Esophagus (tissue), 2 donors: ENCODE measurements around the gene TXNL4A. TPM values are rescaled to one million over a fixed set of nuclear protein-coding genes. Genes with fewer than 3 reads are reported as not detected.

Source experiments
- H3K27ac ChIP-seq, 2 donors: one replicate each; pipeline ENCODE4 v1.5.1; 2013; ENCODE audit warnings: low read depth in 2 of 2, mild to moderate bottlenecking in 2 of 2, inconsistent platforms in 1 of 2, low read length in 1 of 2, moderate library complexity in 1 of 2
- H3K27me3 ChIP-seq, 2 donors: one replicate each; pipeline ENCODE4 v1.6.1; 2013; ENCODE audit warnings: low read length in 2 of 2, control low read depth in 1 of 2, mild to moderate bottlenecking in 1 of 2; ENCODE audit not compliant: insufficient read depth in 2 of 2, control insufficient read depth in 1 of 2
- H3K36me3 ChIP-seq, 2 donors: one replicate each; pipeline ENCODE4 v1.6.1; 2013; ENCODE audit warnings: low read length in 1 of 2; ENCODE audit not compliant: control insufficient read depth in 2 of 2, insufficient read depth in 2 of 2
- H3K4me1 ChIP-seq, 2 donors: one replicate each; pipeline ENCODE4 v1.6.1; 2013; ENCODE audit warnings: low read length in 1 of 2; ENCODE audit not compliant: control insufficient read depth in 2 of 2, insufficient read depth in 2 of 2
- H3K4me3 ChIP-seq, 2 donors: one replicate each; pipeline ENCODE4 v1.5.1; 2013; ENCODE audit warnings: low read length in 2 of 2, mild to moderate bottlenecking in 2 of 2, low read depth in 1 of 2, moderate library complexity in 1 of 2
- H3K9me3 ChIP-seq, 2 donors: one replicate each; pipeline ENCODE4 v1.6.1; 2013; ENCODE audit warnings: mild to moderate bottlenecking in 2 of 2, low read depth in 1 of 2, low read length in 1 of 2, moderate library complexity in 1 of 2; ENCODE audit not compliant: control insufficient read depth in 2 of 2, insufficient read depth in 1 of 2
- WGBS, 2 donors: extraction: QIAGEN DNeasy Blood & Tissue Kit; methylation state at CpG; one replicate each; pipeline ENCODE4 v1.1.7; 2013; 5-methylcytosine and 5-hydroxymethylcytosine counted together
- polyA plus RNA-seq, 2 donors: library from polyadenylated mRNA; stranded (reverse); fragments of 200-250 nt; gene quantifications; one replicate each; pipeline ENCODE4 v1.2.3, GENCODE V29; 2013
- donor health status: healthy with polysubstance abuse.
- donor health status: Bipolar disorder and iron deficiency.

TXNL4A gene
- polyA plus RNA-seq, 2 donors: 65.2 to 66.7 TPM

GRCh38 chr18:79940814-79941472 is 47.4 kb downstream of the TXNL4A start:
- no peaks in the 10 kb centered on the region for H3K27me3 ChIP-seq
- peak overlapping the region; percentile 13 to 26 for H3K27ac ChIP-seq
- H3K4me1 ChIP-seq: peaks cover 6 to 38% of the 10 kb centered on the region in 2 donors
- peaks cover 0 to 1% of the 10 kb centered on the region in 2 donors for H3K9me3 ChIP-seq
- peaks cover 2 to 41% of the 10 kb centered on the region in 2 donors for H3K36me3 ChIP-seq
- 84 to 90% methylated on average over 17 of the region's 17 CpGs for WGBS, 2 donors
- no peak overlapping the region for H3K4me3 ChIP-seq

- H3K4me3 ChIP-seq: no peak overlapping the region
- no peaks in the 10 kb centered on the region for H3K27me3 ChIP-seq
- 76 to 88% methylated on average over 18 of the region's 18 CpGs for WGBS, 2 donors
- H3K9me3 ChIP-seq: peaks cover 0 to 8% of the 10 kb centered on the region in 2 donors
- H3K27ac ChIP-seq: peak overlapping the region; percentile 13 to 50
- H3K4me1 ChIP-seq: peaks cover 3 to 34% of the 10 kb centered on the region in 2 donors
- peaks cover 2 to 43% of the 10 kb centered on the region in 2 donors for H3K36me3 ChIP-seq
These were observed 48.1 kb downstream of the TXNL4A start for GRCh38 chr18:79940126-79940813.

GRCh38 chr18:79939096-79939495 is 49.3 kb downstream of the TXNL4A start:
- peaks cover 0 to 24% of the 10 kb centered on the region in 2 donors for H3K4me1 ChIP-seq
- H3K27me3 ChIP-seq: no peaks in the 10 kb centered on the region
- H3K9me3 ChIP-seq: peaks cover 0 to 13% of the 10 kb centered on the region in 2 donors
- H3K4me3 ChIP-seq: no peak overlapping the region
- WGBS, 2 donors: 48 to 55% methylated on average over 5 of the region's 5 CpGs
- H3K27ac ChIP-seq: no peak overlapping the region
- H3K36me3 ChIP-seq: peaks cover 2 to 50% of the 10 kb centered on the region in 2 donors

- no peaks in the 10 kb centered on the region for H3K27me3 ChIP-seq
- H3K4me3 ChIP-seq: no peak overlapping the region
- no peak overlapping the region for H3K27ac ChIP-seq
- WGBS, 2 donors: 87 to 90% methylated on average over 9 of the region's 9 CpGs
- H3K9me3 ChIP-seq: peaks cover 3 to 16% of the 10 kb centered on the region in 2 donors
- peaks cover 0 to 16% of the 10 kb centered on the region in 2 donors for H3K4me1 ChIP-seq
- H3K36me3 ChIP-seq: peaks cover 2 to 45% of the 10 kb centered on the region in 2 donors
These were observed 50.2 kb downstream of the TXNL4A start for GRCh38 chr18:79938196-79938595.

- Histone ChIP-seq H3K27me3 (no peaks in the 10 kb centered on the region), H3K9me3 (peaks cover 3 to 16% of the 10 kb centered on the region in 2 donors), H3K27ac (no peak overlapping the region), H3K36me3 (peaks cover 0 to 39% of the 10 kb centered on the region in 2 donors), H3K4me1 (peaks cover 0 to 11% of the 10 kb centered on the region in 2 donors), H3K4me3 (no peak overlapping the region)
- WGBS, 2 donors: 94 to 95% methylated on average over 25 of the region's 25 CpGs
These were observed 51.1 kb downstream of the TXNL4A start for GRCh38 chr18:79937103-79937860.

- Histone ChIP-seq H3K36me3 (peaks cover 0 to 36% of the 10 kb centered on the region in 2 donors), H3K27me3 (no peaks in the 10 kb centered on the region), H3K27ac (no peak overlapping the region), H3K4me1 (peaks cover 0 to 9% of the 10 kb centered on the region in 2 donors), H3K9me3 (peaks cover 3 to 16% of the 10 kb centered on the region in 2 donors), H3K4me3 (no peak overlapping the region)
- WGBS, 2 donors: 96% methylated on average over 12 of the region's 12 CpGs
These were observed 51.7 kb downstream of the TXNL4A start for GRCh38 chr18:79936641-79937040.

GRCh38 chr18:79935925-79936324 is 52.4 kb downstream of the TXNL4A start:
- H3K4me1 ChIP-seq: peaks cover 0 to 3% of the 10 kb centered on the region in 2 donors
- no peak overlapping the region for H3K4me3 ChIP-seq
- H3K9me3 ChIP-seq: peaks cover 3 to 16% of the 10 kb centered on the region in 2 donors
- no peaks in the 10 kb centered on the region for H3K27me3 ChIP-seq
- H3K27ac ChIP-seq: no peak overlapping the region
- H3K36me3 ChIP-seq: peaks cover 0 to 35% of the 10 kb centered on the region in 2 donors
- WGBS, 2 donors: 97% methylated on average over 6 of the region's 6 CpGs

- Histone ChIP-seq H3K36me3 (peaks cover 0 to 31% of the 10 kb centered on the region in 2 donors), H3K27ac (no peak overlapping the region), H3K4me3 (no peak overlapping the region), H3K4me1 (peaks cover 0 to 3% of the 10 kb centered on the region in 2 donors), H3K27me3 (no peaks in the 10 kb centered on the region), H3K9me3 (peaks cover 3 to 16% of the 10 kb centered on the region in 2 donors)
- 97 to 100% methylated on average over 3 of the region's 3 CpGs for WGBS, 2 donors
These were observed 52.9 kb downstream of the TXNL4A start for GRCh38 chr18:79935499-79935898.

GRCh38 chr18:79935098-79935480 is 53.3 kb downstream of the TXNL4A start:
- Histone ChIP-seq H3K27ac (no peak overlapping the region), H3K36me3 (peaks cover 0 to 29% of the 10 kb centered on the region in 2 donors), H3K4me3 (no peak overlapping the region), H3K4me1 (peaks cover 0 to 2% of the 10 kb centered on the region in 2 donors), H3K9me3 (peaks cover 3 to 16% of the 10 kb centered on the region in 2 donors), H3K27me3 (no peaks in the 10 kb centered on the region)
- 74 to 88% methylated on average over 5 of the region's 5 CpGs for WGBS, 2 donors
